ENCODE measurements around the gene UBR4. TPM values are rescaled to one million over a fixed set of nuclear protein-coding genes. Genes with fewer than 3 reads are reported as not detected.

Gene UBR4
- total RNA-seq, 4 donors from 2014 or later, result 193 to 292 (median 229) TPM

- no peak for DNase-seq
- Histone ChIP-seq H3K9me3 (no peaks in the 10 kb centered on the region), H3K36me3 (no peaks in the 10 kb centered on the region), H3K4me1 (peaks cover 0 to 15% (median 0%) of the 10 kb centered on the region in 4 donors), H3K27me3 (no peaks in the 10 kb centered on the region), H3K27ac (no peak overlapping the region), H3K4me3 (no peak overlapping the region)
- no peak for TF ChIP-seq CTCF (IDR thresholded peaks at IDR 0.05)
- TF ChIP-seq POLR2A (IDR thresholded peaks at IDR 0.05), result no peak
Observed at GRCh38 chr1:19063122-19063521, 146.9 kb downstream of the UBR4 start.

- H3K27me3 ChIP-seq, result no peaks in the 10 kb centered on the region
- no peaks in the 10 kb centered on the region for H3K9me3 ChIP-seq
- no peak overlapping the region for H3K27ac ChIP-seq
- no peak for DNase-seq
- peaks cover 0 to 14% (median 0%) of the 10 kb centered on the region in 4 donors for H3K4me1 ChIP-seq
- H3K36me3 ChIP-seq, result no peaks in the 10 kb centered on the region
- TF ChIP-seq POLR2A (IDR thresholded peaks at IDR 0.05), result no peak
- no peak overlapping the region for H3K4me3 ChIP-seq
Observed at GRCh38 chr1:19062258-19063029, 147.6 kb downstream of the UBR4 start.

GRCh38 chr1:19061798-19062197 lies 148.3 kb downstream of the UBR4 start:
- Histone ChIP-seq H3K27ac (no peak overlapping the region), H3K4me3 (no peak overlapping the region), H3K9me3 (no peaks in the 10 kb centered on the region), H3K27me3 (no peaks in the 10 kb centered on the region), H3K4me1 (peaks cover 0 to 7% (median 0%) of the 10 kb centered on the region in 4 donors), H3K36me3 (no peaks in the 10 kb centered on the region)
- DNase-seq, result no peak
- TF ChIP-seq CTCF (IDR thresholded peaks at IDR 0.05), result no peak
- TF ChIP-seq POLR2A (IDR thresholded peaks at IDR 0.05), result no peak

- no peak for DNase-seq
- Histone ChIP-seq H3K4me3 (no peak overlapping the region), H3K4me1 (peaks cover 0 to 3% (median 0%) of the 10 kb centered on the region in 4 donors), H3K27me3 (no peaks in the 10 kb centered on the region), H3K27ac (no peak overlapping the region), H3K9me3 (no peaks in the 10 kb centered on the region), H3K36me3 (no peaks in the 10 kb centered on the region)
- TF ChIP-seq CTCF (IDR thresholded peaks at IDR 0.05) (no peak), POLR2A (IDR thresholded peaks at IDR 0.05) (no peak)
Observed at GRCh38 chr1:19061343-19061742, 148.7 kb downstream of the UBR4 start.

GRCh38 chr1:19059773-19060172 lies 150.3 kb downstream of the UBR4 start:
- H3K36me3 ChIP-seq, result no peaks in the 10 kb centered on the region
- H3K27me3 ChIP-seq, result peaks cover 0 to 5% of the 10 kb centered on the region in 2 donors
- TF ChIP-seq CTCF (IDR thresholded peaks at IDR 0.05) (no peak), POLR2A (IDR thresholded peaks at IDR 0.05) (no peak)
- no peaks in the 10 kb centered on the region for H3K9me3 ChIP-seq
- H3K4me1 ChIP-seq, result no peaks in the 10 kb centered on the region
- no peak overlapping the region for H3K27ac ChIP-seq
- H3K4me3 ChIP-seq, result no peak overlapping the region
- DNase-seq, result no peak

- H3K9me3 ChIP-seq, result no peaks in the 10 kb centered on the region
- no peak for DNase-seq
- peaks cover 0 to 5% of the 10 kb centered on the region in 2 donors for H3K27me3 ChIP-seq
- no peak overlapping the region for H3K27ac ChIP-seq
- H3K4me1 ChIP-seq, result no peaks in the 10 kb centered on the region
- H3K4me3 ChIP-seq, result no peak overlapping the region
- TF ChIP-seq POLR2A (IDR thresholded peaks at IDR 0.05), result no peak
- TF ChIP-seq CTCF (IDR thresholded peaks at IDR 0.05), result no peak
- no peaks in the 10 kb centered on the region for H3K36me3 ChIP-seq
Observed at GRCh38 chr1:19058476-19058797, 151.6 kb downstream of the UBR4 start.

Measured in Peyer's patch (tissue), 4 donors.